ENCODE results near the gene TPCN1. TPM values are rescaled to one million over a fixed set of nuclear protein-coding genes. Genes with fewer than 3 reads are reported as not detected.

The TPCN1 gene
- total RNA-seq, 1 donor from 2014 or later: 2.4 TPM

- FAIRE-seq (no peak), DNase-seq (ENCODE audit: low spot score in 2 of 2) (no peak)
Measured at GRCh38 chr12:113329022-113329790, 107.9 kb downstream of the TPCN1 start.

GRCh38 chr12:113329791-113330417, 108.6 kb downstream of the TPCN1 start:
- DNase-seq (ENCODE audit: low spot score in 2 of 2) (no peak), FAIRE-seq (no peak)

- DNase-seq (ENCODE audit: low spot score in 2 of 2) (no peak), FAIRE-seq (no peak)
Measured at GRCh38 chr12:113330505-113330904, 109.2 kb downstream of the TPCN1 start.

GRCh38 chr12:113332688-113333417, 111.6 kb downstream of the TPCN1 start:
- no peak for DNase-seq (ENCODE audit: low spot score in 2 of 2)

GRCh38 chr12:113333418-113333750, 112.1 kb downstream of the TPCN1 start:
- DNase-seq (ENCODE audit: low spot score in 2 of 2): no peak
- no peak for FAIRE-seq

More at GRCh38 chr12:113332688-113333417, 111.6 kb downstream of the TPCN1 start:
- no peak for FAIRE-seq

- FAIRE-seq: no peak
- no peak for DNase-seq (ENCODE audit: low spot score in 2 of 2)
Measured at GRCh38 chr12:113333877-113334785, 112.9 kb downstream of the TPCN1 start.

GRCh38 chr12:113334786-113335539, 113.7 kb downstream of the TPCN1 start, which contains the start of gene SLC8B1:
SLC8B1 (minus strand) TSS chr12:113335109; CDS start chr12:113332878, 2,231 bp downstream.
- peak; percentile 85 to 95 for DNase-seq (ENCODE audit: low spot score in 2 of 2)
- no peak for FAIRE-seq

- FAIRE-seq: no peak
- DNase-seq (ENCODE audit: low spot score in 2 of 2): no peak
Measured at GRCh38 chr12:113339540-113339939, 118.3 kb downstream of the TPCN1 start.

- no peak for FAIRE-seq
- DNase-seq (ENCODE audit: low spot score in 2 of 2): no peak
Measured at GRCh38 chr12:113340061-113340460, 118.8 kb downstream of the TPCN1 start.

- DNase-seq (ENCODE audit: low spot score in 2 of 2): no peak
- no peak for FAIRE-seq
Measured at GRCh38 chr12:113341535-113341934, 120.3 kb downstream of the TPCN1 start.

GRCh38 chr12:113345318-113345717, 124.1 kb downstream of the TPCN1 start:
- FAIRE-seq: no peak
- DNase-seq (ENCODE audit: low spot score in 2 of 2): no peak

- no peak for FAIRE-seq
Measured at GRCh38 chr12:113346353-113346752, 125.1 kb downstream of the TPCN1 start.

GRCh38 chr12:113347107-113347506, 125.8 kb downstream of the TPCN1 start:
- DNase-seq (ENCODE audit: low spot score in 2 of 2) (no peak), FAIRE-seq (no peak)

More at GRCh38 chr12:113346353-113346752, 125.1 kb downstream of the TPCN1 start:
- DNase-seq (ENCODE audit: low spot score in 2 of 2): no peak

- FAIRE-seq (no peak), DNase-seq (ENCODE audit: low spot score in 2 of 2) (no peak)
Measured at GRCh38 chr12:113347892-113348291, 126.6 kb downstream of the TPCN1 start.

Small RNAs within 50 kb of the gene (small RNA-seq; reads per million reads assigned to genes)
- gene MIR6762: not detected
- gene RF00019: not detected

Other genes with a start within 250 kb of the TPCN1 start
- 0.82 TPM for gene OAS2, start 242.9 kb upstream of the TPCN1 start, total RNA-seq
- 18.3 TPM for gene DTX1, start 164.7 kb upstream of the TPCN1 start, total RNA-seq
- gene RASAL1, start 85.7 kb upstream of the TPCN1 start, total RNA-seq: 4.9 TPM
- gene CFAP73, start 71.7 kb upstream of the TPCN1 start, total RNA-seq: not detected
- 11.0 TPM for gene DDX54, start 36.0 kb upstream of the TPCN1 start, total RNA-seq
- gene RITA1, start 35.7 kb upstream of the TPCN1 start, total RNA-seq: 10.2 TPM
- gene SLC8B1, start 113.6 kb downstream of the TPCN1 start, total RNA-seq: 2.9 TPM
- 5.7 TPM for gene PLBD2, start 137.1 kb downstream of the TPCN1 start, total RNA-seq
- not detected for gene SDS, start 182.4 kb downstream of the TPCN1 start, total RNA-seq
- gene SDSL, start 200.9 kb downstream of the TPCN1 start, total RNA-seq: 0.82 TPM